Progenitor cell of endocrine pancreas (in vitro differentiated cells): ENCODE results near the gene SLC4A1. TPM values are rescaled to one million over a fixed set of nuclear protein-coding genes. Genes with fewer than 3 reads are reported as not detected.

Source experiments
- DNase-seq: peaks from one replicate; pipeline ENCODE4 v3.0.0; 2021; ENCODE audit warnings: low spot score; ENCODE audit not compliant: unreplicated experiment
- H3K27ac Mint-ChIP-seq: 2 replicates; pipeline ENCODE4 v1.8.0; 2021; ENCODE audit warnings: mild to moderate bottlenecking, moderate library complexity, mixed read lengths
- H3K27me3 Mint-ChIP-seq: 2 replicates; pipeline ENCODE4 v1.8.0; 2021; ENCODE audit warnings: mixed read lengths
- H3K36me3 Mint-ChIP-seq: 2 replicates; pipeline ENCODE4 v1.8.0; 2022; ENCODE audit warnings: mixed read lengths; ENCODE audit not compliant: insufficient read depth
- H3K4me1 Mint-ChIP-seq: 2 replicates; pipeline ENCODE4 v1.8.0; 2021; ENCODE audit warnings: low read depth, mixed read lengths
- H3K4me3 Mint-ChIP-seq: 2 replicates; pipeline ENCODE4 v1.8.0; 2021; ENCODE audit warnings: low read depth, mild to moderate bottlenecking, moderate library complexity, mixed read lengths
- H3K9me3 Mint-ChIP-seq: 2 replicates; pipeline ENCODE4 v1.8.0; 2021; ENCODE audit warnings: low read depth, mixed read lengths
- CTCF ChIP-seq: fragments of 200-600 bp; sonication (generic); IDR thresholded peaks from one replicate; pipeline ENCODE4 v1.5.0; 2021; ENCODE audit warnings: antibody characterized with exemption, mild to moderate bottlenecking; ENCODE audit not compliant: unreplicated experiment
- total RNA-seq: library from RNA; stranded (reverse); gene quantifications from 2 replicates; pipeline ENCODE4 v1.2.1, GENCODE V29; 2021

The SLC4A1 gene
- total RNA-seq, 1 donor from 2014 or later = not detected

DNA sequence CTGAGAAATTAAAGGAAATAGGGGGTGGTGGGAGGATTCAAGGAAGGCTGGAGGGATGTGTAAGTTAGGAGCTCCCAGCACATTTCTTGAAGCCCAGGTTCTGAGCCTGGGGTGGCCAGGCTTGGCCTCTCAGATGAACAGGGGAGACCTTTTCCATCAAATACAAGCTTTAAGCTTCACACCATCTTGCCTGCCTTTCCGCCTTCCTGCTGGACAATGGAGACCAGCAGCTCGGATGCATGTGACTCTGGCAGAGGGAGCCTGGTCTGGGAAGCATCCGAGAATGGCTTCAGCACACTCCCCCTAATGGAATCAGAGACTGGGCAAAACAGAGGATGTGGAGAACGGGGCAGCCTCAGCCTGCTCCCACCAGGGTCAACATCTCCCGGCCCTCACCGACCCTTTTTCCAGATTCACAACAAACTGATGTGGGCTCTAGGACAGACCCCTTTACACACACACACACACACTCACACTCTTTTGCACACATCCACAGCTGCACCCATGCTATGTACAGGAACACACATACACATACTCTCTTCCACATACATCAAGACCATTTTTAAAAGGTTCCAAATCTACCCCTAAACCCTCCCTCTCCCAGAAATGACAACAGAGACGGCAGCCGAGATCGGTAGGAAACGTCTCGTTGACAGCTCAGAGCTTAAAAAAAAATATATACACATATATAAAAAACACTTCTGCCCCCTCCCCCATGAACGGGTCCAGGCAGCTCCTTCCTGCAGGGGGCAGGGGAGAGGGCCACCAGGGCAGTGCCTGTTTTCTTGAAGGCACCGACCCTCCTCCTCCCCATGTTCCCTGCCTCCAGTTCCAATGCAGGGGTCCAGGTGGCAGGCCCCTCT lies 61.7 kb downstream of the SLC4A1 start:
- H3K27ac Mint-ChIP-seq = no peak overlapping the region
- no peaks in the 10 kb centered on the region for H3K9me3 Mint-ChIP-seq
- no peak for DNase-seq
- peak; percentile 16 for TF ChIP-seq CTCF
- peaks cover 2% of the 10 kb centered on the region for H3K4me1 Mint-ChIP-seq
- no peak overlapping the region for H3K4me3 Mint-ChIP-seq
- H3K27me3 Mint-ChIP-seq = no peaks in the 10 kb centered on the region
- H3K36me3 Mint-ChIP-seq = peaks cover 16% of the 10 kb centered on the region

- Mint-ChIP-seq H3K36me3 (peaks cover 10% of the 10 kb centered on the region), H3K9me3 (no peaks in the 10 kb centered on the region), H3K4me1 (peaks cover 9% of the 10 kb centered on the region), H3K27me3 (no peaks in the 10 kb centered on the region), H3K27ac (no peak overlapping the region), H3K4me3 (no peak overlapping the region)
- no peak for DNase-seq
- TF ChIP-seq CTCF = no peak
Measured at GRCh38 chr17:44204441-44204882, 63.5 kb downstream of the SLC4A1 start.

- H3K4me3 Mint-ChIP-seq = no peak overlapping the region
- peak; percentile 69 for TF ChIP-seq CTCF
- peaks cover 9% of the 10 kb centered on the region for H3K4me1 Mint-ChIP-seq
- no peaks in the 10 kb centered on the region for H3K27me3 Mint-ChIP-seq
- H3K9me3 Mint-ChIP-seq = no peaks in the 10 kb centered on the region
- no peak overlapping the region for H3K27ac Mint-ChIP-seq
- peaks cover 10% of the 10 kb centered on the region for H3K36me3 Mint-ChIP-seq
- no peak for DNase-seq
Measured at GRCh38 chr17:44203731-44204440, 64.0 kb downstream of the SLC4A1 start.

DNA sequence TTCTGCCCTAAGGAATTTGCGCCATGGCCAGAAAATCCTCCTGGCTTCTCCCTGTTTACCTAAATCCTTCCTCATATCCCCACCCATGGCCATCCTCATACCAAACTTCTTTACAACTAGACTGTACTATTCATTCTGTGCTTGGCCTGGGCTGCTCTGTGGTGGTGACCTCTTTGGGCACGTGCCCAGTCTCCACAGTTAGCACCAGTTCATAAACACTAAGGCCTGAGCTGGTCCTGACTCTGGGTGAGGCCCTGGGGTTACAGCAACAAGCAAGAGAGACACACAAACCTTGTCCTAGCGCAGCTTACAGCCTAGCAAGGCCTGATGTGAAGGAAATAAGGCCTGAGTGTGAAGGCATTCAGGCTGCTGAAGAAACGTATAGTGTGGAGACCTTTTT lies 65.2 kb downstream of the SLC4A1 start:
- Mint-ChIP-seq H3K36me3 (peaks cover 2% of the 10 kb centered on the region), H3K27me3 (no peaks in the 10 kb centered on the region), H3K9me3 (no peaks in the 10 kb centered on the region), H3K27ac (no peak overlapping the region), H3K4me3 (no peak overlapping the region), H3K4me1 (peaks cover 16% of the 10 kb centered on the region)
- no peak for DNase-seq
- TF ChIP-seq CTCF = no peak

GRCh38 chr17:44200478-44201155 lies 67.3 kb downstream of the SLC4A1 start:
- peaks cover 20% of the 10 kb centered on the region for H3K4me1 Mint-ChIP-seq
- H3K27ac Mint-ChIP-seq = peak overlapping the region; percentile 97
- H3K36me3 Mint-ChIP-seq = peaks cover 7% of the 10 kb centered on the region
- peak overlapping the region; percentile 83 for H3K4me3 Mint-ChIP-seq
- DNase-seq = no peak
- no peak for TF ChIP-seq CTCF
- H3K9me3 Mint-ChIP-seq = no peaks in the 10 kb centered on the region
- no peaks in the 10 kb centered on the region for H3K27me3 Mint-ChIP-seq
